Muscle layer of duodenum (tissue), 2 donors: Measurements from ENCODE around the gene PPP1R14B.

Experiments
- H3K27ac ChIP-seq: one replicate; pipeline ENCODE4 v1.7.0; 2013; ENCODE audit warnings: mild to moderate bottlenecking, low read length
- H3K27me3 ChIP-seq: one replicate; pipeline ENCODE4 v1.7.0; 2013; ENCODE audit warnings: low read depth, mild to moderate bottlenecking, control low read depth, low read length
- H3K36me3 ChIP-seq, 2 donors: one replicate each; pipeline ENCODE4 v1.7.0; 2013; ENCODE audit warnings: low read length in 2 of 2, control low read depth in 1 of 2, mild to moderate bottlenecking in 1 of 2; ENCODE audit not compliant: insufficient read depth in 2 of 2, control insufficient read depth in 1 of 2
- H3K4me1 ChIP-seq, 2 donors: one replicate each; pipeline ENCODE4 v1.7.0; 2013; ENCODE audit warnings: low read length in 2 of 2, mild to moderate bottlenecking in 2 of 2, control low read depth in 1 of 2, moderate library complexity in 1 of 2; ENCODE audit not compliant: insufficient read depth in 2 of 2, control insufficient read depth in 1 of 2
- H3K4me3 ChIP-seq, 2 donors: one replicate each; pipeline ENCODE4 v1.7.0; 2013; ENCODE audit warnings: low read length in 2 of 2, low read depth in 1 of 2, mild to moderate bottlenecking in 1 of 2
- H3K9me3 ChIP-seq, 2 donors: one replicate each; pipeline ENCODE4 v1.7.0; 2013; ENCODE audit warnings: low read length in 2 of 2, control low read depth in 1 of 2, mild to moderate bottlenecking in 1 of 2; ENCODE audit not compliant: control insufficient read depth in 1 of 2
- donor health status: healthy.

PPP1R14B gene

DNA sequence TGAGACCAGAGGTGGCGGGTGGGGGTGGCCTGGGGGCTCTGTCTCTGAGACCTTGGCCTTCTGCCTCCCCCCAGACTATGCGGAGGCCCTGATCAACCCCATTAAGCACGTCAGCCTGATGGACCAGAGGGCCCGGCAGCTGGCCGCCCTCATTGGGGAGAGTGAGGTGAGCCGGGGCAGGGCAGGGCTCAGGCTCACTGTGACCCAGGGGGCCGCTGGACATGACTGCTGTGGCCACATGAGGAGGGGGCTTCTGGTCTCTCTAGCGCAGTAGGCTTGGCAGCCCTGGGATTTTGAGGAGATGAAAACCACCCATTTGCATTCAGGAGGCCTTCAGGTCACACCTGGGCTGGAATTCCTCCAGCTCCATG lies 17.2 kb upstream of the PPP1R14B start:
- H3K4me1 ChIP-seq = peaks cover 9 to 13% of the 10 kb centered on the region in 2 donors
- H3K36me3 ChIP-seq = peaks cover 34 to 56% of the 10 kb centered on the region in 2 donors
- no peaks in the 10 kb centered on the region for H3K27me3 ChIP-seq
- H3K4me3 ChIP-seq = no peak overlapping the region
- H3K9me3 ChIP-seq = no peaks in the 10 kb centered on the region
- H3K27ac ChIP-seq = no peak overlapping the region

DNA sequence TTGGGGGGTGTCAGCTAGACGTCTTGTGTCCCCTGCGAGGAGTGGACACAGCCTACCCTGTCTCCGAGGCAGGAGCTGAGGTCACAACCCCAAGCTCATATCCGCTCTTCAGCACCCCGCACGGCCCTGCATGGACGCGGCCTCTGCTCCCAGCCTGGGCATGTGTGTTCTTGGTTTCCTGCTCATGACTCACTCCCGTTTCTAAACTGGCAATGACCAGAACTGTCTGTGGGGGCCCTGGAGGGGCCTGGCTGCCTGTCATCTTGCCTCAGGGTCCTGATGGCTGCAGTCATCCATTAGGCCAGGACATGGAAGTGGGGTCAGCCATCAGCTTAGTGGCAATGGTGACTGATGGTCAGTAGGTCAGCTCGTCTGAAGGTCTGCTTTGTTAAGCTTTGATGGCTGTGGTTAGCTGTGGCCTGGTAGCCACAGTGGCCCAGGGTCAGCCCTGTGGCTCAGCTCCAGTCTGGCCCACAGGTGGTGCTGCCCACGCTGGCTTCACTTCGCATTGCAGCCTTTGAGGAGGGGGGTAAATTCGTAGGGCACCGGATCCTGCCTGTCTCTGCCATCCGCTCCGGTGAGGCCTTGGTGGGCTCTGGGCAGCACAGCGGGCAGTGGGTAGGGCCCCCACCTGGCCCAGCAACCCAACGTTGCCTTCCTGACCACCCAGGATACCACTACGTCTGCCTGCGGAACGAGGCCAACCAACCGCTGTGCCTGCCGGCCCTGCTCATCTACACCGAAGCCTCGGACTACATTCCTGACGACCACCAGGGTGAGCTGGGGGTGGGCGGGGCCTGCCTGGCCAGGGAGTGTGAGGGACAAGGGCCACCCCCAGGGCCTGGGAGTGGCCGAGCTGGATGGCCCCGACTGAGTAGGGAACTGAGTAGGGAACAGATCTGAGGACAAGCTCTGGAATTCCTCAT lies 16.5 kb upstream of the PPP1R14B start:
- Histone ChIP-seq H3K27me3 (no peaks in the 10 kb centered on the region), H3K4me3 (no peak overlapping the region), H3K36me3 (peaks cover 39 to 62% of the 10 kb centered on the region in 2 donors), H3K9me3 (no peaks in the 10 kb centered on the region), H3K27ac (no peak overlapping the region), H3K4me1 (peaks cover 3 to 7% of the 10 kb centered on the region in 2 donors)

DNA sequence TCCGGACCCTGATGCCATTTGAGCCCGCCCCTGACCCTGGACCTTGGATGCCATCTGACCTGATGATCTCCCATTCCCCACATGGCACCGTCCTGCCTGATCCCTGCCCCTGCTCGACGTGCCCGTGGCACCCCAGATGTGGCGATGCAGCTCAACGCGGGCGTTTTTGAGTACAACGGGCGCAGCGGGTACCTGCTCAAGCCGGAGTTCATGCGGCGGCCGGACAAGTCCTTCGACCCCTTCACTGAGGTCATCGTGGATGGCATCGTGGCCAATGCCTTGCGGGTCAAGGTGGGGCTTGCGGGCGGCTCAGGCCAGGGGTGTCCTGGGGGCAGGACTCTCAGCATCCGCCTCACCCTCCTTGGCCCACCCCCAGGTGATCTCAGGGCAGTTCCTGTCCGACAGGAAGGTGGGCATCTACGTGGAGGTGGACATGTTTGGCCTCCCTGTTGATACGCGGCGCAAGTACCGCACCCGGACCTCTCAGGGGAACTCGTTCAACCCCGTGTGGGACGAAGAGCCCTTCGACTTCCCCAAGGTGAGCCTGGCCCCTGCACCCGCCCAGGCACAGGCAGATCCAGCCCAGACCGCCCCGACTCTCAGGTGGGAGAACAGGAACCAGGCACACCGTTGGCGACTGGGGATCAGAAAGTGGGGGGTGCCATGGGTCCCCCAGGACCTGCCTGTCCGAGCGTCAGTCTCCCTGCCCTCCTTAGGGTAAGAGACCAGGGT lies 15.7 kb upstream of the PPP1R14B start:
- no peaks in the 10 kb centered on the region for H3K4me1 ChIP-seq
- H3K27me3 ChIP-seq = no peaks in the 10 kb centered on the region
- peaks cover 39 to 65% of the 10 kb centered on the region in 2 donors for H3K36me3 ChIP-seq
- no peak overlapping the region for H3K27ac ChIP-seq
- H3K9me3 ChIP-seq = no peaks in the 10 kb centered on the region
- no peak overlapping the region for H3K4me3 ChIP-seq

DNA sequence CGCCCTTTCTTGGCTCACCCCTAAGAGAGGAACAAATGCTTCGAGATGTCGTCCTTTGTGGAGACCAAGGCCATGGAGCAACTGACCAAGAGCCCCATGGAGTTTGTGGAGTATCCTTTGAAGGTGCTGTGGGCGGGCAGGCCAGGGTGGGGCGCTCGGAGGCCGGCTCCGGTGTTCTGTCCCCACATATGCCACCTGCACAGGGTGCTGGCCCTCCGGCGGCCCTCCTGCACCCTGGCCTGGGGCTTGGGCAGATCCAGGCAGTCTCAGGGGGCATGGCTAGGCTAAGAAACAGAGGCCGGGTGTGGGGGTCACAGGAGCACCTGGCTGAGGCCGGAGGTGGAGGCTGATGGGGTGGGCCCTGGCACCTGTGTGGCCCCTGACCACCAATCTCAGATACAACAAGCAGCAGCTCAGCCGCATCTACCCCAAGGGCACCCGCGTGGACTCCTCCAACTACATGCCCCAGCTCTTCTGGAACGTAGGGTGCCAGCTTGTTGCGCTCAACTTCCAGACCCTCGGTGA lies 14.9 kb upstream of the PPP1R14B start:
- Histone ChIP-seq H3K4me1 (no peaks in the 10 kb centered on the region), H3K27me3 (no peaks in the 10 kb centered on the region), H3K4me3 (no peak overlapping the region), H3K36me3 (peaks cover 40 to 67% of the 10 kb centered on the region in 2 donors), H3K27ac (no peak overlapping the region), H3K9me3 (no peaks in the 10 kb centered on the region)

DNA sequence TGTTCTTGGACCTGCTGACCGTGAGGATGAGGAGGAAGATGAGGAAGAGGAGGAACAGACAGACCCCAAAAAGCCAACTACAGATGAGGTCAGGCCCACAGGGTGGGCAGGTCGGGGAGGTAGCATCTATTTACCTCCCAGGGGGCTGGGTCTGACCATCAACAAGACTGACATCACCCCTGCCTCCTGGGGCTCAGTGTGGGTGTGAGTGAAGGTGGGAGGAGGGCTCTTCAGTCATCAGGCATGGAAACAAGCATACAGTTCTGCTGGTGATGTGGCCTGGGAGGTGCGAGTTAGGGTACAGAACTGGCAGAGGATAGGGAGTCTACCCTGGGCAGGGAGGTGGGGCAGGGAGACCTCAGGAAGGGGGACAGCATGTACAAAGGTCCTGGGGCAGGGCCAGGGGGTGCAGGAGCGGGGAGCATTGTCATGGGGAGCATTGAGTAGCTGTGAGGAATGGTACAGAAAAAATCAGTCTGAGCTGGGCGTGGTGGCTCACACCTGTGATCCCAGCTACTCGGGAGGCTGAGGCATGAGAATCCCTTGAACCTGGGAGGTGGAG lies 13.5 kb upstream of the PPP1R14B start:
- H3K36me3 ChIP-seq = peaks cover 31 to 66% of the 10 kb centered on the region in 2 donors
- no peaks in the 10 kb centered on the region for H3K27me3 ChIP-seq
- no peak overlapping the region for H3K27ac ChIP-seq
- H3K4me3 ChIP-seq = no peak overlapping the region
- no peaks in the 10 kb centered on the region for H3K4me1 ChIP-seq
- H3K9me3 ChIP-seq = no peaks in the 10 kb centered on the region

DNA sequence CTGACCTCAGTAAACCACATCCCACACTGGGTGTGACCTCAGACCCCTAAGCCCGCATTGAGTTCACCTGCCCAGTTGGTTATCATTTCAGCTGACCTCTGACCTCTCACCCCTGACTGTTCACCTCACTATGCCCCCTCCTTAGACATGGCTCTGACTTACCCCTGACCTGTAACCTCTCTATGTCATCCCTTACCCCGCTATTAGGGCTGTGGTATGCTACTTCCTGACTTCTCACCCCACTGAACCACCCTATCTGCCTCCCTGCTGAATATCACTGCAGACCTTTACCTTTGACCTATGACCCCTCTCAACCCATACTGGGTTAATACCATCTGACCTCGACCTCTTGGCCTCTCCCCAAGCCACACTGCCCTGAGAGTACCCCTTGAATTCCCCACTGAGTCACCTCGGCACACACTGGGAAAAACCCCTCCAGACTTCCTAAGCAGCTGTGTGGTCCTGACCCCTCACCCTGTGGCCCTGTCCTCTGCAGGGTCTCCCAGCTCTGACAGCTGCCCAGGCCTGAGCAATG lies 12.9 kb upstream of the PPP1R14B start:
- Histone ChIP-seq H3K27ac (no peak overlapping the region), H3K27me3 (no peaks in the 10 kb centered on the region), H3K4me1 (no peaks in the 10 kb centered on the region), H3K36me3 (peaks cover 36 to 69% of the 10 kb centered on the region in 2 donors), H3K4me3 (no peak overlapping the region), H3K9me3 (no peaks in the 10 kb centered on the region)

DNA sequence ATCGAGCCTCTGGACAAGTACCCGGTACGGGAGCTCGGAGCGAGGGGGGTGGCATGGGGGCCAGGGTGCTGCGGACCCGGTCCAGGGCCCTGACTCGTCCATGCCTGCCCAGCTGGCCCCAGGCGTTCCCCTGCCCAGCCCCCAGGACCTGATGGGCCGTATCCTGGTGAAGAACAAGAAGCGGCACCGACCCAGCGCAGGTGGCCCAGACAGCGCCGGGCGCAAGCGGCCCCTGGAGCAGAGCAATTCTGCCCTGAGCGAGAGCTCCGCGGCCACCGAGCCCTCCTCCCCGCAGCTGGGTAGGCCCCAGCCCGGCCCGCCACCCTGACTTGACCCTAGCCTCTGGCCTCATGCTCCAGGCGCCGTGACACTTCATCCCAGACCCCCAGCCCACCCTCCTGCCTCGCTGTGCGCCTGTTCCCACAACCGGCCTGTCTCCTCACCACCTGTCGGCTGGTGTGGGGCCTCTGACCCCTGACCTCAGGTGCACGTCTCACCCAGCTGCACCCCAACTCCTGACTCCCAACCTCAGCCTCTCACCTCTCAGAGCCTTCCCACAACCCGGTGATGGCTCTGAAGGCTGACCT lies 12.3 kb upstream of the PPP1R14B start:
- Histone ChIP-seq H3K36me3 (peaks cover 36 to 72% of the 10 kb centered on the region in 2 donors), H3K4me3 (no peak overlapping the region), H3K27me3 (no peaks in the 10 kb centered on the region), H3K27ac (no peak overlapping the region), H3K9me3 (no peaks in the 10 kb centered on the region), H3K4me1 (no peaks in the 10 kb centered on the region)

DNA sequence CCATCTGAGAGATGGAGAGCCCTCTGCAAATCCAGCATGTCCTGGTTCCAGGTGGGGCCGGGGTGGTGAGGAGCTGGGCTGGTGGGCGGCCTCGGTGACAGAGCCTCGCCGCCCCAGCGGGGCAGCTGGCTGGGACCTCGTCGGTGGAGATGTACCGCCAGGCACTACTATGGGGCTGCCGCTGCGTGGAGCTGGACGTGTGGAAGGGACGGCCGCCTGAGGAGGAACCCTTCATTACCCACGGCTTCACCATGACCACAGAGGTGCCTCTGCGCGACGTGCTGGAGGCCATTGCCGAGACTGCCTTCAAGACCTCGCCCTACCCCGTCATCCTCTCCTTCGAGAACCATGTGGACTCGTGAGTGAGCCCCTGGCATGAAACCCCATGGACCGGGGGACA lies 11.6 kb upstream of the PPP1R14B start:
- Histone ChIP-seq H3K9me3 (no peaks in the 10 kb centered on the region), H3K4me1 (peaks cover 0 to 6% of the 10 kb centered on the region in 2 donors), H3K4me3 (no peak overlapping the region), H3K27ac (no peak overlapping the region), H3K27me3 (no peaks in the 10 kb centered on the region), H3K36me3 (peaks cover 29 to 68% of the 10 kb centered on the region in 2 donors)

DNA sequence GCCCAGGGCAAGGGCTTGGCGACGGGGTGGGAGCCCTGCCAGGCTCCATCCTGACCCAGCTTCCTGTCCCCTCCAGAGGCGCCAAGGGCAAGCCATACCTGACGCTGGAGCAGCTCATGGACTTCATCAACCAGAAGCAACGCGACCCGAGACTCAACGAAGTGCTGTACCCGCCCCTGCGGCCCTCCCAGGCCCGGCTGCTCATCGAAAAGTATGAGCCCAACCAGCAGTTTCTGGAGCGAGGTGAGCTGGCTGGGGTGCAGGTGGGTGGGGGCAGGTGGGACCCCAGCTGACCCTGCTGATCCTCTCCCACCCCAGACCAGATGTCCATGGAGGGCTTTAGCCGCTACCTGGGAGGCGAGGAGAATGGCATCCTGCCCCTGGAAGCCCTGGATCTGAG lies 9.6 kb upstream of the PPP1R14B start:
- Histone ChIP-seq H3K27me3 (no peaks in the 10 kb centered on the region), H3K4me1 (peaks cover 0 to 22% of the 10 kb centered on the region in 2 donors), H3K36me3 (peaks cover 24 to 47% of the 10 kb centered on the region in 2 donors), H3K9me3 (no peaks in the 10 kb centered on the region), H3K27ac (no peak overlapping the region), H3K4me3 (no peak overlapping the region)

DNA sequence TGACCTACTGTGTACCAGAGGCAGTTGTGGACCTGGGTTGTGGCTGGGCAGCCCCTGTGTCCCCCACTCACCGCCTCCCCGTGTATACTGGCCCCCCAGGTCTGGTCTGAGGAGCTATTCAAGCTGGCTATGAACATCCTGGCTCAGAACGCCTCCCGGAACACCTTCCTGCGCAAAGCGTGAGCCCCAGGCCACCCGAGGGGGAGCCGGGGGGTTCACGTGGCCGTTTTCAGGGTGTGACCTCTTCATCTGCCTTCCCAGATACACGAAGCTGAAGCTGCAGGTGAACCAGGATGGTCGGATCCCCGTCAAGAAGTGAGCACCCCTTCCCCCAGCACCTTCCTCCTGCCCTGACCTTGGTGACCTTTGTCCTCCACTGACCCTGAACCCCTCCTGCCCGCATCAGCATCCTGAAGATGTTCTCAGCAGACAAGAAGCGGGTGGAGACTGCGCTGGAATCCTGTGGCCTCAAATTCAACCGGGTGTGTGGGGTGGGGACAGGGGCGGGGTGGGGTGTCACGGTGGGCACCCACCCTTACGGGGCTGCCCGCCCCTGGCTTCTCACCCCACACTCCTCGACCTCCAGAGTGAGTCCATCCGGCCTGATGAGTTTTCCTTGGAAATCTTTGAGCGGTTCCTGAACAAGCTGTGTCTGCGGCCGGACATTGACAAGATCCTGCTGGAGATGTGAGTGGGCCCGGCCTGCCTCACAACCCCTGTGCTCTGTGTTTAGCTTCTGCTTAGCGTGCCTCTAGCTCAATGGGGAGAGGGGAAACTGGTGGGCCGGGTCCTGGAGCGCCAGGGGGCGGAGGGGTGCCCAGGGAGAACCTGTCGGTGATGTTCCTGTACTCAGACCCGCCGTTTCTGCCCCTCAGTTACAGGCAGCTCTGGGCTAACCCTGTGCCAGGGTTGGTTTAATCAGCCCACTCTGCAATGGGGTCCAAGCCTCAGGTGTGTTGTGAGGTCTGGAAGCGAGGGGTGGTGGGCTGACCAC lies 8.7 kb upstream of the PPP1R14B start:
- Histone ChIP-seq H3K9me3 (no peaks in the 10 kb centered on the region), H3K27ac (no peak overlapping the region), H3K27me3 (no peaks in the 10 kb centered on the region), H3K4me1 (peaks cover 3 to 27% of the 10 kb centered on the region in 2 donors), H3K4me3 (no peak overlapping the region), H3K36me3 (peaks cover 24 to 43% of the 10 kb centered on the region in 2 donors)
